SK-N-SH (cell line): ENCODE data around the gene FRMD3. TPM values are rescaled to one million over a fixed set of nuclear protein-coding genes. Genes with fewer than 3 reads are reported as not detected.
A peak's percentile ranks its signal among the peaks of the same experiment; 100 is the strongest.

Experiments used
- CTCF ChIA-PET: fragments of 300-600, 350-600 bp; formaldehyde crosslinking; extraction: SDS; loops from one replicate; lab custom pipeline; 2021; lab: Yijun Ruan, JAX
- POLR2A ChIA-PET: fragments of 350-600 bp; sonication (Branson Sonifier 250); formaldehyde crosslinking; extraction: SDS; loops from one replicate; lab custom pipeline; 2020; ENCODE audit warnings: antibody characterized with exemption, inconsistent platforms; lab: Yijun Ruan, JAX
- DNase-seq: peaks from one replicate; pipeline ENCODE4 v3.0.0; 2012
- H2AFZ ChIP-seq: fragments of 200-600 bp; sonication (generic); 2 replicates; pipeline ENCODE4 v1.8.1; 2016; ENCODE audit warnings: antibody characterized with exemption, mild to moderate bottlenecking, low read depth
- H3F3A ChIP-seq: fragments of 200-600 bp; sonication (generic); replicated peaks from 2 replicates; pipeline ENCODE3; 2016; ENCODE audit warnings: antibody characterized with exemption, mild to moderate bottlenecking; ENCODE audit not compliant: insufficient read depth
- H3K27ac ChIP-seq, 2 experiments: fragments of 200-500 bp in 1 of 2; fragments of 200-600 bp in 1 of 2; sonication (Bioruptor generic) in 1 of 2; sonication (generic), shearing (Covaris generic) in 1 of 2; 2 replicates each; pipeline versions ENCODE4 v1.5.1 to v1.6.1; 2014 to 2016; ENCODE audit warnings: low read depth in 2 of 2, inconsistent platforms in 1 of 2, low read length in 1 of 2, mild to moderate bottlenecking in 1 of 2, mixed read lengths in 1 of 2
- H3K27me3 ChIP-seq: fragments of 200-600 bp; sonication (generic), shearing (Covaris generic); 2 replicates; pipeline ENCODE4 v1.6.1; 2016; ENCODE audit warnings: mixed run types; ENCODE audit not compliant: insufficient read depth
- H3K36me3 ChIP-seq, 2 experiments: fragments of 200-500 bp in 1 of 2; fragments of 200-600 bp in 1 of 2; sonication (Bioruptor generic) in 1 of 2; sonication (generic) in 1 of 2; replicated peaks in 1 of 2; 2 replicates each; pipeline versions ENCODE3 to v1.5.1; 2014 to 2016; ENCODE audit warnings: low read length in 1 of 2, mild to moderate bottlenecking in 1 of 2; ENCODE audit not compliant: insufficient read depth in 2 of 2, control insufficient read depth in 1 of 2
- H3K4me1 ChIP-seq, 2 experiments: fragments of 200-500 bp in 1 of 2; fragments of 200-600 bp in 1 of 2; sonication (Bioruptor generic) in 1 of 2; sonication (generic), shearing (Covaris generic) in 1 of 2; 2 replicates each; pipeline versions ENCODE4 v1.5.1 to v1.6.1; 2014 to 2016; ENCODE audit warnings: low read depth in 1 of 2, low read length in 1 of 2, mixed run types in 1 of 2; ENCODE audit not compliant: insufficient read depth in 2 of 2, control insufficient read depth in 1 of 2
- H3K4me2 ChIP-seq: fragments of 200-600 bp; sonication (generic), shearing (Covaris generic); 2 replicates; pipeline ENCODE4 v1.6.1; 2017; ENCODE audit warnings: mixed run types
- H3K4me3 ChIP-seq, 2 experiments: fragments of 200-500 bp in 1 of 2; fragments of 200-600 bp in 1 of 2; sonication (Bioruptor generic) in 1 of 2; sonication (generic), shearing (Covaris generic) in 1 of 2; 2 replicates each; pipeline versions ENCODE4 v1.5.1 to v1.8.1; 2014 to 2016; ENCODE audit warnings: low read depth in 2 of 2, inconsistent platforms in 1 of 2, low read length in 1 of 2, mild to moderate bottlenecking in 1 of 2, mixed read lengths in 1 of 2, moderate library complexity in 1 of 2
- H3K79me2 ChIP-seq: fragments of 200-600 bp; sonication (generic); 2 replicates; pipeline ENCODE4 v1.8.1; 2017; ENCODE audit warnings: mild to moderate bottlenecking; ENCODE audit not compliant: insufficient read depth
- H3K9ac ChIP-seq: fragments of 200-600 bp; sonication (generic); 2 replicates; pipeline ENCODE4 v1.6.1; 2017; ENCODE audit warnings: mixed run types
- H3K9me2 ChIP-seq: fragments of 200-600 bp; sonication (generic); 2 replicates; pipeline ENCODE4 v1.6.1; 2017; ENCODE audit warnings: mixed run types
- H3K9me3 ChIP-seq: fragments of 200-600 bp; sonication (generic); 2 replicates; pipeline ENCODE4 v1.6.1; 2017; ENCODE audit warnings: mixed run types, mild to moderate bottlenecking, moderate library complexity
- H4K20me1 ChIP-seq: fragments of 200-600 bp; sonication (generic); 2 replicates; pipeline ENCODE4 v1.6.1; 2017; ENCODE audit warnings: mild to moderate bottlenecking, mixed run types; ENCODE audit not compliant: insufficient read depth
- CHD2 ChIP-seq: fragments of 150-350 bp; IDR thresholded peaks from 2 replicates; pipeline ENCODE4 v1.6.1; 2018; ENCODE audit warnings: low read length; ENCODE audit not compliant: partially characterized antibody
- ELF1 ChIP-seq: IDR thresholded peaks from 2 replicates; pipeline ENCODE4 v1.4.0; 2012
- FOSL2 ChIP-seq: IDR thresholded peaks from 2 replicates; pipeline ENCODE4 v1.4.0; 2012; ENCODE audit warnings: low read depth, mild to moderate bottlenecking, moderate library complexity, borderline replicate concordance
- FOXJ3 ChIP-seq: sonication (generic); formaldehyde crosslinking; IDR thresholded peaks from 2 replicates; pipeline ENCODE4 v1.5.1; 2020; ENCODE audit warnings: mild to moderate bottlenecking, missing genetic modification reagents
- FOXM1 ChIP-seq: IDR thresholded peaks from 2 replicates; pipeline ENCODE4 v1.4.0; 2012; ENCODE audit warnings: low read depth, mild to moderate bottlenecking
- GABPA ChIP-seq: IDR thresholded peaks from 2 replicates; pipeline ENCODE4 v1.4.0; 2012; ENCODE audit warnings: low read depth, mild to moderate bottlenecking
- GATA2 ChIP-seq: sonication (generic); formaldehyde crosslinking; IDR thresholded peaks from 2 replicates; pipeline ENCODE4 v1.5.0; 2020; ENCODE audit warnings: mild to moderate bottlenecking, missing genetic modification reagents
- JUND ChIP-seq: IDR thresholded peaks from 2 replicates; pipeline ENCODE4 v1.4.0; 2012
- POLR2AphosphoS5 ChIP-seq: IDR thresholded peaks from 2 replicates; pipeline ENCODE4 v1.6.1; 2012; ENCODE audit warnings: low read depth, low read length
- RAD21 ChIP-seq: IDR thresholded peaks from 2 replicates; pipeline ENCODE4 v1.6.1; 2012; ENCODE audit warnings: mild to moderate bottlenecking, low read length
- RFX5 ChIP-seq: IDR thresholded peaks from 2 replicates; pipeline ENCODE4 v1.6.1; 2012; ENCODE audit warnings: mild to moderate bottlenecking, improper control_type of control experiment, low read length
- TCF12 ChIP-seq: IDR thresholded peaks from 2 replicates; pipeline ENCODE4 v1.4.0; 2012
- TEAD4 ChIP-seq: IDR thresholded peaks from 2 replicates; pipeline ENCODE4 v1.4.0; 2012; ENCODE audit warnings: mild to moderate bottlenecking, borderline replicate concordance; ENCODE audit not compliant: insufficient read depth
- WGBS: methylation state at CpG from one replicate; pipeline ENCODE4 v1.1.6; 2017; ENCODE audit warnings: low lambda C conversion rate; 5-methylcytosine and 5-hydroxymethylcytosine counted together
- polyA plus RNA-seq, 3 experiments: library from polyadenylated mRNA; depleted of rRNA; stranded (reverse); fragments of >200 nt; gene quantifications; 2 replicates each; pipeline ENCODE4 v1.2.3, GENCODE V29; 2012
- TF ChIP-seq, protein P1 (sequence below): fragments of 150-350 bp; IDR thresholded peaks from 2 replicates; pipeline ENCODE4 v1.6.1; 2017; ENCODE audit warnings: antibody characterized with exemption, low read length, low read depth, borderline replicate concordance
- TF ChIP-seq, protein P2 (sequence below): fragments of 200-600 bp; sonication (generic); IDR thresholded peaks from 2 replicates; pipeline ENCODE4 v1.6.1; 2017; ENCODE audit warnings: antibody characterized with exemption, mild to moderate bottlenecking, moderate library complexity
- TF ChIP-seq, protein P3 (sequence below): IDR thresholded peaks from 2 replicates; pipeline ENCODE4 v1.4.0; 2012; ENCODE audit warnings: low read depth
- TF ChIP-seq, protein P4 (sequence below): fragments of 150-350 bp; IDR thresholded peaks from 2 replicates; pipeline ENCODE4 v1.6.1; 2016; ENCODE audit warnings: mild to moderate bottlenecking, low read depth, low read length

FRMD3 gene
- polyA plus RNA-seq, 1 of the 3 experiments (the other 2 are of a cell fraction): 0.89 TPM

DNA sequence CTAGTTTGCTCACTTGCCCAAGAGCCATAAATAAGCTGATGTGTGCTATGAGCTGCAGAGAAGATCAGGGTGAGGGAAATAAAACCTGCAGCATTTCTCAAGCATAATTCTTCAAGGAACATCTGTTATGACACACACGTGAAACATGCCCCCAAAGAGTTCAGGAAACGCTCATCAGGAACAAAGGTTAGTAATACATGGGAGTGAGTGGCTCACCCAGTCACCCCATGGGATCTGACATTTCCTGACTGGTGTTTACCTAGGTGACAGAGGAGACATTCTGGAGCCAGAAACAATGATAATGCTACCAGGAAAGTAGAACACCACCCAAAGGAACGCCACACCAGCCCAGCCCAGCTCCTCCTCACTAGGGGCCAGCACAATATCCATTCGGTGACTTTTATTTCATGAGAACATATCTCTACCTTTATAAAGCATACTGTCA, 66.0 kb downstream of the FRMD3 start:
- TF ChIP-seq, protein P1, sequence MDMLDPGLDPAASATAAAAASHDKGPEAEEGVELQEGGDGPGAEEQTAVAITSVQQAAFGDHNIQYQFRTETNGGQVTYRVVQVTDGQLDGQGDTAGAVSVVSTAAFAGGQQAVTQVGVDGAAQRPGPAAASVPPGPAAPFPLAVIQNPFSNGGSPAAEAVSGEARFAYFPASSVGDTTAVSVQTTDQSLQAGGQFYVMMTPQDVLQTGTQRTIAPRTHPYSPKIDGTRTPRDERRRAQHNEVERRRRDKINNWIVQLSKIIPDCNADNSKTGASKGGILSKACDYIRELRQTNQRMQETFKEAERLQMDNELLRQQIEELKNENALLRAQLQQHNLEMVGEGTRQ: no peak
- TF ChIP-seq, protein P2, sequence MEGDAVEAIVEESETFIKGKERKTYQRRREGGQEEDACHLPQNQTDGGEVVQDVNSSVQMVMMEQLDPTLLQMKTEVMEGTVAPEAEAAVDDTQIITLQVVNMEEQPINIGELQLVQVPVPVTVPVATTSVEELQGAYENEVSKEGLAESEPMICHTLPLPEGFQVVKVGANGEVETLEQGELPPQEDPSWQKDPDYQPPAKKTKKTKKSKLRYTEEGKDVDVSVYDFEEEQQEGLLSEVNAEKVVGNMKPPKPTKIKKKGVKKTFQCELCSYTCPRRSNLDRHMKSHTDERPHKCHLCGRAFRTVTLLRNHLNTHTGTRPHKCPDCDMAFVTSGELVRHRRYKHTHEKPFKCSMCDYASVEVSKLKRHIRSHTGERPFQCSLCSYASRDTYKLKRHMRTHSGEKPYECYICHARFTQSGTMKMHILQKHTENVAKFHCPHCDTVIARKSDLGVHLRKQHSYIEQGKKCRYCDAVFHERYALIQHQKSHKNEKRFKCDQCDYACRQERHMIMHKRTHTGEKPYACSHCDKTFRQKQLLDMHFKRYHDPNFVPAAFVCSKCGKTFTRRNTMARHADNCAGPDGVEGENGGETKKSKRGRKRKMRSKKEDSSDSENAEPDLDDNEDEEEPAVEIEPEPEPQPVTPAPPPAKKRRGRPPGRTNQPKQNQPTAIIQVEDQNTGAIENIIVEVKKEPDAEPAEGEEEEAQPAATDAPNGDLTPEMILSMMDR: no peak
- peak; percentile 12; the same call in 1 of the 2 replicates for TF ChIP-seq TCF12
- H3K4me2 ChIP-seq: peak overlapping the region; percentile 63
- no peaks in the 10 kb centered on the region for H3K9me2 ChIP-seq
- H4K20me1 ChIP-seq: no peaks in the 10 kb centered on the region
- H3F3A ChIP-seq: peaks cover 11% of the 10 kb centered on the region
- 42% methylated on average over 4 of the region's 4 CpGs for WGBS
- peaks cover 9 to 14% of the 10 kb centered on the region in 2 experiments for H3K4me1 ChIP-seq
- no peaks in the 10 kb centered on the region for H3K27me3 ChIP-seq
- H3K27ac ChIP-seq: peak overlapping the region in 1 of 2 experiments; percentile 71; a peak in 2 of 4 replicates
- no peaks in the 10 kb centered on the region for H3K9me3 ChIP-seq
- DNase-seq: no peak
- H3K79me2 ChIP-seq: peaks cover 73% of the 10 kb centered on the region
- no peaks in the 10 kb centered on the region for H3K36me3 ChIP-seq
- H3K9ac ChIP-seq: peak overlapping the region; percentile 47; the same call in 1 of the 2 replicates
- H3K4me3 ChIP-seq: no peak overlapping the region
- POLR2A ChIA-PET: no interaction called here
- CTCF ChIA-PET: interaction anchor here (1.5 kb wide), 1 partner anchor 11 kb away, joined by 4 read pairs; no protein-coding TSS in a partner anchor
- H2AFZ ChIP-seq: no peak overlapping the region

DNA sequence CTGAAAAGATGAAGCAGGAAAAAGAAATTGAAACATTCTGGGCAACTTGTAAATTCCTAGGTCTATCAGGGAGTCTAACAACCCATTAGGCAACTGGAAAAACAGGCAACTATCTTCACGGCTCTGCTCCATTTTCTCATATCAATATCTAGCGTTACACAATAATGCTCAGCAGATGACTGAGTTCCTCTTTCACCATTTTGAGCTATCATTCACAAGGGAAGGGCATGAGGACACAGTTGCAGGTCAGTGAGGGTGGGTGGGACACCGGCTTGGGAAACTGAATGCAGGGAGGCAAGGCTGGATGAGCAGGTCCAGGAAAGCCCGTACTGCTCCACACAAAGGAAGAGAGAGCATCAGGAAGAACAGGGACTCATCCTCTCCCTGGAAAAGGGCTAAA, 67.0 kb downstream of the FRMD3 start:
- H3K36me3 ChIP-seq: no peaks in the 10 kb centered on the region
- H3K9me2 ChIP-seq: no peaks in the 10 kb centered on the region
- no peak for DNase-seq
- no peak overlapping the region; the same call in 1 of the 2 replicates for H3K9ac ChIP-seq
- H3K27ac ChIP-seq: peak overlapping the region in 1 of 2 experiments; percentile 71; a peak in 2 of 4 replicates
- no peaks in the 10 kb centered on the region for H3K9me3 ChIP-seq
- H3K4me2 ChIP-seq: no peak overlapping the region
- H2AFZ ChIP-seq: no peak overlapping the region
- H4K20me1 ChIP-seq: no peaks in the 10 kb centered on the region
- no peak overlapping the region for H3K4me3 ChIP-seq
- peaks cover 14 to 20% of the 10 kb centered on the region in 2 experiments for H3K4me1 ChIP-seq
- 77% methylated on average over 4 of the region's 4 CpGs for WGBS
- CTCF ChIA-PET: interaction anchor here (1.5 kb wide), 1 partner anchor 12 kb away, joined by 4 read pairs; no protein-coding TSS in a partner anchor
- peaks cover 70% of the 10 kb centered on the region for H3K79me2 ChIP-seq
- no peaks in the 10 kb centered on the region for H3K27me3 ChIP-seq
- POLR2A ChIA-PET: no interaction called here
- TF ChIP-seq ELF1: no peak
- no peak for TF ChIP-seq GATA2 (CRISPR knock-in tag)
- TF ChIP-seq JUND: no peak
- peaks cover 11% of the 10 kb centered on the region for H3F3A ChIP-seq

DNA sequence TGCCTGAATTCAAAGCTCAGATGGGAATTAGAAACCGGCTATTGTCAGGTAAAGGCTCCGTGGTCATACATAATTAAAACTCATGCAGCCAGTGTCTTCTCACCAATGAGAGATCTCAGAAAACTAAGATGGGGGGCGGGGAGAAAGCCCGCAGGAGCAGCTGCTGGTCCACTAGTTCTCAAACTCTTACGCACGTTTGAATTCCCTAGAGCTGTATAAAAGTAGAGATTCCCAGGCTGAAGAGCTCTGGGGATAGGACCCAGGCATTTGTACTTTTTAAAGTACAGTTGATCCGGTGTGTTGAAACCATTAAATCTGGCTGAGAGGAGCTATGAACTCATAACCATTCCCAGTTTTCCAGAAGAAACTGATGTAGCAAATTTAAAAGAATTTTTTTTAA, 68.5 kb downstream of the FRMD3 start:
- WGBS: 89% methylated on average over 7 of the region's 7 CpGs
- no peak for DNase-seq

More for the DNA sequence above, 68.5 kb downstream of the FRMD3 start:
- ChIA-PET CTCF (interaction anchor here (1.0 to 1.3 kb wide), 2 partner anchors 19 to 136 kb away, joined by 3 to 4 read pairs; no protein-coding TSS in a partner anchor), POLR2A (no interaction called here)
- H3K36me3 ChIP-seq: no peaks in the 10 kb centered on the region
- H4K20me1 ChIP-seq: no peaks in the 10 kb centered on the region
- no peaks in the 10 kb centered on the region for H3K27me3 ChIP-seq
- H2AFZ ChIP-seq: no peak overlapping the region
- no peak overlapping the region for H3K9ac ChIP-seq
- no peaks in the 10 kb centered on the region for H3K9me3 ChIP-seq
- no peak overlapping the region for H3K27ac ChIP-seq
- TF ChIP-seq, protein P3, sequence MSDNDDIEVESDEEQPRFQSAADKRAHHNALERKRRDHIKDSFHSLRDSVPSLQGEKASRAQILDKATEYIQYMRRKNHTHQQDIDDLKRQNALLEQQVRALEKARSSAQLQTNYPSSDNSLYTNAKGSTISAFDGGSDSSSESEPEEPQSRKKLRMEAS: no peak
- TF ChIP-seq, protein P4, sequence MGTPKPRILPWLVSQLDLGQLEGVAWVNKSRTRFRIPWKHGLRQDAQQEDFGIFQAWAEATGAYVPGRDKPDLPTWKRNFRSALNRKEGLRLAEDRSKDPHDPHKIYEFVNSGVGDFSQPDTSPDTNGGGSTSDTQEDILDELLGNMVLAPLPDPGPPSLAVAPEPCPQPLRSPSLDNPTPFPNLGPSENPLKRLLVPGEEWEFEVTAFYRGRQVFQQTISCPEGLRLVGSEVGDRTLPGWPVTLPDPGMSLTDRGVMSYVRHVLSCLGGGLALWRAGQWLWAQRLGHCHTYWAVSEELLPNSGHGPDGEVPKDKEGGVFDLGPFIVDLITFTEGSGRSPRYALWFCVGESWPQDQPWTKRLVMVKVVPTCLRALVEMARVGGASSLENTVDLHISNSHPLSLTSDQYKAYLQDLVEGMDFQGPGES: no peak
- TF ChIP-seq POLR2AphosphoS5 (no peak), TCF12 (no peak), RFX5 (no peak), RAD21 (no peak), FOXM1 (no peak), GABPA (no peak), JUND (no peak), CHD2 (no peak), FOXJ3 (CRISPR knock-in tag) (no peak), FOSL2 (no peak), GATA2 (CRISPR knock-in tag) (no peak), ELF1 (no peak), TEAD4 (no peak)
- TF ChIP-seq, protein P1: no peak
- peaks cover 11% of the 10 kb centered on the region for H3F3A ChIP-seq
- H3K9me2 ChIP-seq: no peaks in the 10 kb centered on the region
- peaks cover 70% of the 10 kb centered on the region for H3K79me2 ChIP-seq
- peaks cover 14 to 24% of the 10 kb centered on the region in 2 experiments for H3K4me1 ChIP-seq
- no peak overlapping the region for H3K4me2 ChIP-seq
- H3K4me3 ChIP-seq: no peak overlapping the region
